DOHH2 (cell line): ENCODE measurements around the gene REEP6.

Experiments used
- H3F3A ChIP-seq: fragments of 200-600 bp; sonication (generic), shearing (Covaris generic); 2 replicates; pipeline ENCODE4 v1.6.0; 2016; ENCODE audit warnings: antibody characterized with exemption, mild to moderate bottlenecking; ENCODE audit not compliant: control insufficient read depth, insufficient read depth
- H3K27ac ChIP-seq: fragments of 200-600 bp; sonication (generic); 2 replicates; pipeline ENCODE4 v1.5.1; 2014; ENCODE audit warnings: low read depth, mild to moderate bottlenecking, low read length, moderate library complexity
- H3K27me3 ChIP-seq: fragments of 200-600 bp; sonication (generic); 2 replicates; pipeline ENCODE4 v1.6.1; 2014; ENCODE audit warnings: mild to moderate bottlenecking, low read length, mixed read lengths; ENCODE audit not compliant: control insufficient read depth
- H3K36me3 ChIP-seq: fragments of 200-600 bp; sonication (generic); 2 replicates; pipeline ENCODE4 v1.6.1; 2014; ENCODE audit warnings: mild to moderate bottlenecking, low read length, moderate library complexity, mixed read lengths; ENCODE audit not compliant: control insufficient read depth
- H3K4me1 ChIP-seq: fragments of 200-600 bp; sonication (generic); 2 replicates; pipeline ENCODE4 v1.6.1; 2014; ENCODE audit warnings: mild to moderate bottlenecking, low read length, mixed read lengths; ENCODE audit not compliant: control insufficient read depth
- H3K4me2 ChIP-seq: fragments of 200-600 bp; sonication (generic); 2 replicates; pipeline ENCODE4 v1.6.0; 2014; ENCODE audit warnings: mild to moderate bottlenecking, low read length, moderate library complexity
- H3K4me3 ChIP-seq: fragments of 200-600 bp; sonication (generic); 2 replicates; pipeline ENCODE4 v1.5.1; 2014; ENCODE audit warnings: mild to moderate bottlenecking, low read length, mixed read lengths
- H3K79me2 ChIP-seq: fragments of 200-600 bp; sonication (generic); 2 replicates; pipeline ENCODE4 v1.6.1; 2014; ENCODE audit warnings: mild to moderate bottlenecking, low read length, mixed read lengths; ENCODE audit not compliant: control insufficient read depth
- H3K9me2 ChIP-seq: fragments of 200-600 bp; sonication (generic); replicated peaks from 2 replicates; pipeline ENCODE4 v1.6.1; 2014; ENCODE audit warnings: mild to moderate bottlenecking, low read length, mixed read lengths; ENCODE audit not compliant: control insufficient read depth
- H3K9me3 ChIP-seq: fragments of 200-600 bp; sonication (generic); 2 replicates; pipeline ENCODE4 v1.6.1; 2014; ENCODE audit warnings: antibody characterized with exemption, low read length, mixed read lengths; ENCODE audit not compliant: control insufficient read depth, insufficient read depth
- H4K20me1 ChIP-seq: fragments of 200-600 bp; sonication (generic); 2 replicates; pipeline ENCODE4 v1.6.0; 2014; ENCODE audit warnings: low read depth, mild to moderate bottlenecking, antibody characterized with exemption, low read length, moderate library complexity; ENCODE audit not compliant: control insufficient read depth, insufficient read depth
- EZH2phosphoT487 ChIP-seq: fragments of 200-600 bp; sonication (generic); IDR thresholded peaks from 2 replicates; pipeline ENCODE4 v1.6.1; 2017; ENCODE audit warnings: borderline replicate concordance, mild to moderate bottlenecking, antibody characterized with exemption, low read length, moderate library complexity, mixed read lengths
- TF ChIP-seq, protein P1 (sequence below): fragments of 200-600 bp; sonication (generic); IDR thresholded peaks from one replicate; pipeline ENCODE4 v1.5.1; 2014; ENCODE audit warnings: antibody characterized with exemption, mild to moderate bottlenecking, low read depth, low read length; ENCODE audit not compliant: poor library complexity, severe bottlenecking

The REEP6 gene

DNA sequence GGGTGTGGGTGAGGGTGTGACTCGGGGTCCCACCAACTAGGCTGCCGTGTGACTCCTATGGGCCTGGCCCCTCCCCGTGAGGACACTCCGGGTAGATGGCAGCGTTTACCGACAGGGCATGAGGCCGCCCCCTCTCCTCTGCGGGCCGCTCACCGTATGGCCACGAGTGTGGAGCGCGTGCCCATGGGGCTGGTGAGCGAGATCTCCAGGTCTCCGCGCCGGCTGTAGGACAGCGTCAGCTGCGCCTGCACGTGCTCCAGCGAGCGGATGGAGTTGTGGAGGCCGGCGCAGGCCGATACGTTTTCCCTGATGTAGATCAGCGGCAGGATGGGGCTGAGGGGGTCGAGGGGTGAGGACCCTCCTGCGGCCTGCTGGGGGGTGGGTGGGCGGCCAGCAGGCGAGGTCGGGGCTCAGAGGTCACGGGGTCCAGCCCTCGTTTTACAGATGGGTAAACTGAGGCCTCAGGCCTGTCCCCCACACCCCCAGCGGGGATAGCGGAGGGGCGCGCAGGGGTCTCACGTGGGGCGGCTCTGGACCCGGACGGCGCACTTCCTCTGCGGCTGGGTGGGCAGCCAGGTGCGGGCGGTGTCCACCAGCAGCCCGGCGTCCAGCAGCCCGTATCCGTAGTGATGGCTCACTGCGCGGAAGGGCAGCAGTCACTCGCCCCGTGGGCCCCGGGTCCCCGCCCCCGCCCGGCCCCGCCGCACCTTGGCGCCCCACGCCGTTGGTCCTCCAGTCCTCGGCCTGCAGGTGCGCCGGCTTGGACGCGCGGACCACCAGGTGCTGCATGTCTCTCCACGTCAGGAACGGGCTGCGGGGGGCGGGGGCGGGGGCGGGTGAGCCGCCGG is 7.6 kb upstream of the REEP6 start:
- Histone ChIP-seq H3K9me3 (no peaks in the 10 kb centered on the region), H3K36me3 (no peaks in the 10 kb centered on the region), H3K4me2 (no peak overlapping the region), H3K27me3 (no peaks in the 10 kb centered on the region), H3K79me2 (peaks cover 6% of the 10 kb centered on the region), H4K20me1 (no peaks in the 10 kb centered on the region), H3K27ac (no peak overlapping the region), H3K4me1 (peaks cover 8% of the 10 kb centered on the region), H3K4me3 (no peak overlapping the region), H3K9me2 (no peaks in the 10 kb centered on the region), H3F3A (0 out of 2 replicates have a peak, but pooled peaks cover 2% of the 10 kb centered on the region)
- TF ChIP-seq EZH2phosphoT487 = no peak
- TF ChIP-seq, protein P1, sequence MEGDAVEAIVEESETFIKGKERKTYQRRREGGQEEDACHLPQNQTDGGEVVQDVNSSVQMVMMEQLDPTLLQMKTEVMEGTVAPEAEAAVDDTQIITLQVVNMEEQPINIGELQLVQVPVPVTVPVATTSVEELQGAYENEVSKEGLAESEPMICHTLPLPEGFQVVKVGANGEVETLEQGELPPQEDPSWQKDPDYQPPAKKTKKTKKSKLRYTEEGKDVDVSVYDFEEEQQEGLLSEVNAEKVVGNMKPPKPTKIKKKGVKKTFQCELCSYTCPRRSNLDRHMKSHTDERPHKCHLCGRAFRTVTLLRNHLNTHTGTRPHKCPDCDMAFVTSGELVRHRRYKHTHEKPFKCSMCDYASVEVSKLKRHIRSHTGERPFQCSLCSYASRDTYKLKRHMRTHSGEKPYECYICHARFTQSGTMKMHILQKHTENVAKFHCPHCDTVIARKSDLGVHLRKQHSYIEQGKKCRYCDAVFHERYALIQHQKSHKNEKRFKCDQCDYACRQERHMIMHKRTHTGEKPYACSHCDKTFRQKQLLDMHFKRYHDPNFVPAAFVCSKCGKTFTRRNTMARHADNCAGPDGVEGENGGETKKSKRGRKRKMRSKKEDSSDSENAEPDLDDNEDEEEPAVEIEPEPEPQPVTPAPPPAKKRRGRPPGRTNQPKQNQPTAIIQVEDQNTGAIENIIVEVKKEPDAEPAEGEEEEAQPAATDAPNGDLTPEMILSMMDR = no peak

DNA sequence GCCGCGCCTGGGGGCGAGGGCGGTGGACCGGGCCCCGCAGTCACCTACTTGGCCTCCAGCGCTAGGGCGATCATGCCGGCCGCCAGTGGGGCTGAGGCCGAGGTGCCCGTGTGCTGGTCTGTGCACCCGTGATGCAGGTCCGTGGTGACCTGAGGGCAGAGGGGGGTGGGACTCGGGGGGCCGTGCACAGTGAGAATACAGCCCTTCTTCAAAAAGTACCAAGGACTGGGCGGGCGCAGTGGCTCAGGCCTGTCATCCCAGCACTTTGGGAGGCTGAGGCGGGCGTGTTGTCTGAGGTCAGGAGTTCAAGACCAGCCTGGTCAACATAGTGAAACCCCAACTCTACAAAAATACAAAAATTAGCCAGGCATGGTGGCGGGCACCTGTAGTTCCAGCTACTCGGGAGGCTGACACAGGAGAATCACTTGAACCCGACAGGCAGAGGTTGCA is 7.0 kb upstream of the REEP6 start:
- Histone ChIP-seq H3K79me2 (no peaks in the 10 kb centered on the region), H3K4me1 (peaks cover 8% of the 10 kb centered on the region), H3K27ac (no peak overlapping the region), H3K9me3 (no peaks in the 10 kb centered on the region), H3F3A (0 out of 2 replicates have a peak, but pooled peaks cover 2% of the 10 kb centered on the region), H3K36me3 (no peaks in the 10 kb centered on the region), H3K4me2 (no peak overlapping the region), H3K27me3 (no peaks in the 10 kb centered on the region), H3K9me2 (no peaks in the 10 kb centered on the region), H4K20me1 (no peaks in the 10 kb centered on the region), H3K4me3 (no peak overlapping the region)
- TF ChIP-seq, protein P1 = no peak
- TF ChIP-seq EZH2phosphoT487 = no peak

DNA sequence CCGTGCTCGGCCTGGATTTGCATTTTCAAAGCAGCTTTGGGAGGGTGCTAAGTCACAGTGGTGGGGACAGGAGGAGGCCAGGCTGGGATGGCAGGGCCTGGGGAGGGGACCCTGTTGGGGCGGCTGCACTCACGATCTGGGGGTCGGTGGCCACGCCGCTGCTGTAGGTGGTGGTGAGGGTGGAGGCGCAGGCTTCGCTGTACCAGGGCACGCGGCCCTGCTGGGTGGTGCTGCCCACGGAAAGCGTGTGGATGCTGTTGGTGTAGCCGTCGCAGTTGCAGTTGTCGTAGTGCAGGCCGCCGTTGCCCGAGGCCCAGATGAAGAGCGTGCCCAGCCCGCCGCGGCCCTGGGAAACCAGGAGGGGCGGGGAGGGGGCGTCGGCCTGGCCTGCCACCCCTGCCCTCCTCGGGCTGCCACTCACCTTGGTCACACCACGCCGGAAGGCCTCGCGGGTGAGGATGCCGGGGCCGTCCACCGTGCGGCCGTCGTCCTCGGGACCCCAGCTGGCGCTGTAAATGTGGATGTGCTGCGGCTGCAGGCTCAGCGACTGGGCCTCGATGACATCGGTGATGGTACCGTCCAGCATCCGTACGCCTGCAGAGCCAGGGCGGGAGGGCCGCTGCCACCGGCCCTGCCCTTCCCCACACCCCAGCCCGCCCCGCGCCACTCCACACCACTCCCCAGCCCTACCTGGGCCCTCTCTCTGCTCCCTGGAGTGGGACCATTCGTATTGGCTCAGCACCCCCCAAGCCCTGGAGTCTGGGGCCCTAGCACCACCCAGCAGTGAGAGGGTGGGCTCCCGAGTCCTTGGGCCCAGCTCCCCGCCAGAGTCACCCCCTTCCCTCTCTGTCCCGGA is 4.0 kb upstream of the REEP6 start:
- no peaks in the 10 kb centered on the region for H3K79me2 ChIP-seq
- H3K4me3 ChIP-seq = no peak overlapping the region
- no peaks in the 10 kb centered on the region for H3K9me2 ChIP-seq
- no peaks in the 10 kb centered on the region for H3K36me3 ChIP-seq
- 0 out of 2 replicates have a peak, but pooled peaks cover 3% of the 10 kb centered on the region for H4K20me1 ChIP-seq
- no peaks in the 10 kb centered on the region for H3K9me3 ChIP-seq
- no peak overlapping the region for H3K27ac ChIP-seq
- TF ChIP-seq, protein P1 = no peak
- TF ChIP-seq EZH2phosphoT487 = no peak
- H3K27me3 ChIP-seq = no peaks in the 10 kb centered on the region
- no peak overlapping the region for H3K4me2 ChIP-seq
- H3F3A ChIP-seq = no peaks in the 10 kb centered on the region
- H3K4me1 ChIP-seq = peaks cover 15% of the 10 kb centered on the region
